SK-N-SH treated with all-trans-retinoic acid at 6 μM for 48 hours (cell line): Measurements from ENCODE around the gene R3HDM4.

Source experiments
- ATAC-seq: fragments of 200-7000 bp; cut with Tn5 transposase; 3 replicates; pipeline ENCODE4 v1.9.1; 2020; ENCODE audit warnings: mild to moderate bottlenecking, moderate library complexity
- ARNTL ChIP-seq: fragments of 450-650 bp; formaldehyde crosslinking; IDR thresholded peaks from 2 replicates; pipeline ENCODE4 v1.5.0; 2020; ENCODE audit warnings: low read depth, mild to moderate bottlenecking, moderate library complexity, borderline replicate concordance
- BACH2 ChIP-seq: fragments of 250-450 bp; sonication (Bioruptor Pico); IDR thresholded peaks from 2 replicates; pipeline ENCODE4 v1.9.0; 2021; ENCODE audit warnings: mild to moderate bottlenecking, borderline replicate concordance
- CREB5 ChIP-seq: fragments of 250-450 bp; sonication (Bioruptor Pico); IDR thresholded peaks from 2 replicates; pipeline ENCODE4 v1.5.1; 2020; ENCODE audit warnings: low read depth, mild to moderate bottlenecking, moderate library complexity
- ESRRG ChIP-seq: fragments of 250-450 bp; sonication (Bioruptor Pico); IDR thresholded peaks from 2 replicates; pipeline ENCODE4 v1.6.1; 2021; ENCODE audit warnings: mild to moderate bottlenecking
- OSR1 ChIP-seq: fragments of 250-450 bp; sonication (Bioruptor Pico); IDR thresholded peaks from 2 replicates; pipeline ENCODE4 v1.8.0; 2022; ENCODE audit warnings: moderate library complexity, mild to moderate bottlenecking, inconsistent platforms
- PATZ1 ChIP-seq: fragments of 250-450 bp; sonication (Bioruptor Pico); IDR thresholded peaks from 2 replicates; pipeline ENCODE4 v1.8.0; 2020; ENCODE audit warnings: mild to moderate bottlenecking, moderate library complexity, borderline replicate concordance
- POU6F1 ChIP-seq: fragments of 250-450 bp; sonication (Bioruptor Pico); IDR thresholded peaks from 2 replicates; pipeline ENCODE4 v1.8.0; 2021; ENCODE audit warnings: low read depth, mild to moderate bottlenecking, moderate library complexity, borderline replicate concordance
- PPARA ChIP-seq: fragments of 250-450 bp; sonication (Bioruptor Pico); IDR thresholded peaks from 2 replicates; pipeline ENCODE4 v1.5.0; 2020; ENCODE audit warnings: mild to moderate bottlenecking, borderline replicate concordance
- RARB ChIP-seq: fragments of 250-450 bp; sonication (Bioruptor Pico); IDR thresholded peaks from 2 replicates; pipeline ENCODE4 v1.8.0; 2021; ENCODE audit warnings: mild to moderate bottlenecking, moderate library complexity
- SNAI2 ChIP-seq: fragments of 250-450 bp; sonication (Bioruptor Pico); IDR thresholded peaks from 2 replicates; pipeline ENCODE4 v1.5.0; 2020; ENCODE audit warnings: mild to moderate bottlenecking, moderate library complexity
- TCF4 ChIP-seq: fragments of 250-450 bp; sonication (Bioruptor Pico); IDR thresholded peaks from 2 replicates; pipeline ENCODE4 v1.8.0; 2021; ENCODE audit warnings: mild to moderate bottlenecking, moderate library complexity, borderline replicate concordance
- TOX ChIP-seq: fragments of 250-450 bp; sonication (Bioruptor Pico); IDR thresholded peaks from 2 replicates; pipeline ENCODE4 v1.8.0; 2021; ENCODE audit warnings: mild to moderate bottlenecking, moderate library complexity, borderline replicate concordance
- TSHZ2 ChIP-seq: fragments of 250-450 bp; sonication (Bioruptor Pico); IDR thresholded peaks from 2 replicates; pipeline ENCODE4 v1.5.0; 2020; ENCODE audit warnings: mild to moderate bottlenecking, moderate library complexity
- ZC3H10 ChIP-seq: fragments of 250-450 bp; sonication (Bioruptor Pico); IDR thresholded peaks from 2 replicates; pipeline ENCODE4 v1.5.1; 2021; ENCODE audit warnings: mild to moderate bottlenecking, moderate library complexity
- ZFP3 ChIP-seq: fragments of 250-450 bp; sonication (Bioruptor Pico); IDR thresholded peaks from 2 replicates; pipeline ENCODE4 v1.5.0; 2020; ENCODE audit warnings: mild to moderate bottlenecking, moderate library complexity
- ZFP30 ChIP-seq: fragments of 450-650 bp; formaldehyde crosslinking; IDR thresholded peaks from 2 replicates; pipeline ENCODE4 v1.5.0; 2022; ENCODE audit warnings: mild to moderate bottlenecking, moderate library complexity
- ZNF565 ChIP-seq: fragments of 450-650 bp; formaldehyde crosslinking; conservative IDR thresholded peaks from 2 replicates; pipeline ENCODE4 v1.5.0; 2020; ENCODE audit warnings: low read depth, mild to moderate bottlenecking, moderate library complexity
- ZNF70 ChIP-seq: fragments of 450-650 bp; formaldehyde crosslinking; IDR thresholded peaks from 2 replicates; pipeline ENCODE4 v1.5.0; 2020; ENCODE audit warnings: mild to moderate bottlenecking, moderate library complexity
- ZNF8 ChIP-seq: fragments of 450-650 bp; formaldehyde crosslinking; IDR thresholded peaks from 2 replicates; pipeline ENCODE4 v1.5.0; 2020; ENCODE audit warnings: mild to moderate bottlenecking, moderate library complexity

The R3HDM4 gene

GRCh38 chr19:907183-907853 lies 5.7 kb downstream of the R3HDM4 start (continued):
- TF ChIP-seq PPARA (no peak), BACH2 (CRISPR knock-in tag) (no peak), ZNF70 (no peak)

- no peak for ATAC-seq
- TF ChIP-seq PPARA: no peak
- TF ChIP-seq ZC3H10 (CRISPR knock-in tag): no peak
- no peak for TF ChIP-seq ARNTL (CRISPR knock-in tag)
- no peak for TF ChIP-seq PATZ1
- TF ChIP-seq ZFP30 (CRISPR knock-in tag): no peak
- no peak for TF ChIP-seq OSR1
- TF ChIP-seq CREB5 (CRISPR knock-in tag): no peak
- no peak for TF ChIP-seq BACH2 (CRISPR knock-in tag)
- no peak for TF ChIP-seq TCF4
- TF ChIP-seq ZFP3 (CRISPR knock-in tag): no peak
- no peak for TF ChIP-seq ZNF8
- no peak for TF ChIP-seq ZNF565
- TF ChIP-seq TSHZ2 (CRISPR knock-in tag): no peak
- no peak for TF ChIP-seq RARB (CRISPR knock-in tag)
Observed at GRCh38 chr19:906480-906879, 6.5 kb downstream of the R3HDM4 start.

- TF ChIP-seq RARB (CRISPR knock-in tag): no peak
- no peak for ATAC-seq
Observed at GRCh38 chr19:904545-904944, 8.5 kb downstream of the R3HDM4 start.

- TF ChIP-seq PATZ1 (no peak), ZNF565 (no peak), OSR1 (no peak)
- ATAC-seq: no peak
Observed at GRCh38 chr19:903266-903797, 9.7 kb downstream of the R3HDM4 start.

- ATAC-seq: no peak
- TF ChIP-seq OSR1 (no peak), ZFP30 (CRISPR knock-in tag) (no peak), POU6F1 (CRISPR knock-in tag) (no peak), ESRRG (CRISPR knock-in tag) (no peak), TCF4 (no peak), ZNF8 (no peak), CREB5 (CRISPR knock-in tag) (no peak), PATZ1 (no peak), PPARA (no peak), TOX (CRISPR knock-in tag) (no peak), SNAI2 (CRISPR knock-in tag) (no peak)
Observed at GRCh38 chr19:902446-903226, 10.4 kb downstream of the R3HDM4 start.
